HG02981 (cell line): ENCODE data around the gene SH3BP1.
A peak's percentile ranks its signal among the peaks of the same experiment; 100 is the strongest.

Source experiments
- ATAC-seq: cut with Tn5 transposase; IDR thresholded peaks from one replicate; pipeline ENCODE4 v1.9.1; 2021; ENCODE audit warnings: mild to moderate bottlenecking, moderate library complexity; ENCODE audit not compliant: unreplicated experiment

SH3BP1 gene

DNA sequence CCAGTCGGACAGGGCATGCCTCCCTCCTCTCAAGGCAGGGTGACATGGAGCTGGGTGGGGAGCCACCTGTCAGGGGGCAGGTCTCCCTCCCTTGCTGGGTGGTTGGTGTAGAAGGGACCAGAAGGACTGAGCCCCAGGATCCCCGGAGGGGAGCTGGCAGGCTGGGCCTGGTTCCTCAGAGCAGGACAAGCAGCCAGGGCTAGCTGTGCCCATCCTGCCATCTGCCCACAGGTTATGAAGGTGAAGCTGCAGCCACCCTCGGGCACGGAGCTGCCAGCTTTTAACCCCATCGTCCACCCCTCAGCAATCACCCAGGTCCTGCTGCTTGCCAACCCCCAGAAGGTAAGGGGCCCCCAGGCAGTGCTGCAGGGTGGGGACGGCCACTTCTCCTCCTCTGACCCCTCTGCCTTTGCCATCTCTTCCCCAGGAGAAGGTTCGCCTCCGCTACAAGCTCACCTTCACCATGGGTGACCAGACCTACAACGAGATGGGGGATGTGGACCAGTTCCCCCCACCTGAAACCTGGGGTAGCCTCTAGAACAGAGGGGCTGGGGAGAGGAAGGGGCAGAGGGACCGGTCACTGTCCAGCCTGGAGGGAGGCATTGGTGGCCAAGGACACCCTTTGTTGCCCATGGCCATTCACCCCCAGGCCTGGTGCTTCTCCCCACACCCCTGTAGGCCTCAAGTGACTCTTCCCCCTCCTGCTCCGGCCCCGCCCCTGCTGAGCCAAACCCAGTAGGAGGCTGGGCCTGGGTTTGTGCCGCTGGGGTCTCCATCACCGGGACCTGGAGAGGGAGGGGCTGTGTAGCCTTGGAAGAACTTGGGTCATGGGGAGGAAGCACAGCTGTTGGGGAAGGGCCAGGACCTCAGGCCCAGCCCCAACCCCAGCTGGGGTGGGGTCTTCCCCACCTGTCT lies 7.0 kb upstream of the SH3BP1 start:
- peak; percentile 8 for ATAC-seq

DNA sequence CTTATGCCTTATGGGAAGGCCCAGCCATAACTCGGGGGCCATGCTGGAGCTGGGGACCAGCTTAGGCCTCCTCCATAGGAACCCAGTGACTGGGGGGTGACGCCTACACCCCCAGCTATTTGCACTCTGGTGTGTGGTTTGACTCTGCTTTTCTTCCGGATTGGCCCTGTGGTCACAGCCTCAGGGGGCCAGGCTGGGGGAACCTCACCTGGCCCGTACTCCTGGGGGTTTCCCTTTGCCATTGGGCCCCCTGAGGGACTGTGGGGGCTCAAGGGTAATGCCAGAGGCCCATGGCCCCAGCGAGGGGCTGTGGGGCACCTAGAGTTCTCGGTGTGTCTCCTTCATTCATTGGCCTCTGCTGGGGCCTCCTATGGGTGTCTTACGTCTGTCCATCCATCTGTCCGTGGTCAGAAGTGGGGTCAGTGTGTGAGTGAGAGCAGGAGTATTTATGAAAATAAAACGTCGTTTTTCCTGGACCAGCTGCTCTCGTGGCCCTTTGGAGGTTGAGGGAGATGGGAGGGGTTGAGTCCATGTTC lies 6.3 kb upstream of the SH3BP1 start:
- ATAC-seq: peak; percentile 48

DNA sequence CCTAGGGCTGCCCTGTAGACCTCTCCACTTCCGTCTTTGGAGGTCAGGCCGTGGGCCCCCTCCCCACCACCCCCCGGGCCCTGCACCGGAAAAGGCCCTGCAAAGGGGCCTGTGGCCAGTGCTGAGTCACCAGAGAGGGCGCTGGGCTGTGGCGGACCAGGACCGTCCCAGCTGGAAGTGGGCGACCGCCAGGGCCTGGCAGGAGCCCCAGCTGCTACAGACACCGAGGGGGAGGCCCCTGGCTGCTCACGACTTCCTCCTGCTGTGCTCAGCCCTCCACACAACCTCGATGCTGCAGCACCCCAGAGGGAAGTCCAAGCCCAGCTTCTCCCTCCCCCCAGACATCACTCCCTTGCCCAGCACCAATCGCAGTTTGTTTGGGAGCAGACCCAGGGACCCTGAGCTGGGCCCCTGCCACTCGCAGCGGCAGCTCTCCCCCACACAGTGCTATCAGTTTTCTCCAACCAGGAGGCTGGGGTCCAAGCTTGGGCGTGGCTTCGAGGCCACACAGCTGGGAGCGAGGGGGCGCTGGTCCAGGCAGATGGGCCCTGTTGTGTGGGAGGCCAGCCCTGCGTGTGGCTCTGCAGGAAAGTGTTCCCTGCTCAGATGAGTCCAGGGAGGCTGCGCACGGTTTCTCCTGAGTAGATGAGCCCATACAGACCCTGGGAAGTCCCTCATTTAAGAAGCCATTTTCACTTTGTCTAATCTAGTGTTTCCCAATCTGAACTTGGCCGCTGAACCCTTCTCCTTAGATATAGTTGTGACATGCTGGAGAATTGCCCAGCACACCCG lies 5.6 kb upstream of the SH3BP1 start:
- ATAC-seq: peak; percentile 50

DNA sequence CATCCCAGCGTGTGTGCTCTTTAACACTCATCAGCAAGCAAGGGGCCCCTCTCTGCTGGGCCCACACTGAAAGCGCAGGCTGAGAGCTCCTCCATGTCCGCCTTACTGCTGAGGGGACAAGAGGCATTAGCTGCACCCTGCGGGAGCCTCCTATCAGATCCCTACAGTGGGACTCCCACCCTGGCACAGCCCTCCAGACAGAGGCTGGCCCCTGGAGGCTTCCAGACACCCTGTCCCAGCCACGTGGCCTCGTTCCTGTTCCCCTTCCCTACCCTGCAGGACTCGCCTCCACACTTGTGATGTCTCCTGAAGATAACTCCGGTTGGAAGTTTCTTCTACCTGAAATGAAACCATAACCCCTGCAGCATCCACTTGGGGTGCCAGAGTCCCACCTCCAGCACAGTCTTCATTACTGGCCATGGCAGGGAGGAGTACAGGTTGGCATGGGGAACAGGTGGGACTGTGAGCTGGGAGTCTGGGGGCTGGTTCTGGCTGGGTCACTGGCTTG lies 5.0 kb upstream of the SH3BP1 start:
- no peak for ATAC-seq

DNA sequence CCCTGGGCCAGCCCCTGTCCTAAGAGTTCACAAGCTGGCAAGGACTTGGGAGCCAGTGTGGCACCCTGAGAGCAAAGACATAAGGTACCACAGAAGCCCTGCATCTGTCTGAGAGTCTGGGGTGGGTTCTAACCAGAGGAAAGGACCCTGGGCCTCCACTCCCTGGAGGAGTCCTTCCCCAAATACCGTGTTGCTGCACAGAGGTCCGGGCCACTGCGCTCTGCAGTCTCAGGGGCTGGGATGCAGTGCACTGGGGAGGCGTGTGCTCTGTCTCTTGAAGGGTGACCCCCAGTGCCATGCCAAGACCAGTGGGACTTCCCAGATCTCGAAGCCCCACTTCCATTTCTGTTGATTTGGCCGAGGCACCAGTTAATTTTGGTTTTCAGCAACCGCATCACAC lies 4.3 kb upstream of the SH3BP1 start:
- ATAC-seq: no peak

GRCh38 chr22:37636186-37636948 lies 3.1 kb upstream of the SH3BP1 start:
- no peak for ATAC-seq

DNA sequence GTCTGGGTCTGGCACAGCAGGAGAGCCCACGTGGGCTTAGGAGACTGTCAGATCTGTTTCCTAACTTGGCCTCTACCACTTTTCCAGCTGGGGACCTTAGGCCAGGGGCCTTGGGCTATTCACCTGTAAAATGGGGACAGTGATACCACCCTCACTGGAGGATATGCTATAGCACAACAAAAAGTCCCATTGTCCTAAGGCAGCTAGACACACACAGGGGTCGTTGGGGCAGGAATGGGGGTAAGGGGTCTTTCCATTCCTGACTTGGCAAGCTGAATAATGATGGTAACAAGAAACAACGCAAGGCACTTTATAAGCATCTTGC lies 2.6 kb upstream of the SH3BP1 start:
- no peak for ATAC-seq

GRCh38 chr22:37638391-37639069 lies 939 bp upstream of the SH3BP1 start:
- no peak for ATAC-seq

- ATAC-seq: no peak
These were observed 512 bp downstream of the SH3BP1 start for GRCh38 chr22:37639771-37640590.

GRCh38 chr22:37640591-37641560 lies 1.4 kb downstream of the SH3BP1 start:
- ATAC-seq: no peak

- no peak for ATAC-seq
These were observed 2.1 kb downstream of the SH3BP1 start for GRCh38 chr22:37641561-37641949.

- ATAC-seq: no peak
These were observed 3.9 kb downstream of the SH3BP1 start for GRCh38 chr22:37643225-37643847.

DNA sequence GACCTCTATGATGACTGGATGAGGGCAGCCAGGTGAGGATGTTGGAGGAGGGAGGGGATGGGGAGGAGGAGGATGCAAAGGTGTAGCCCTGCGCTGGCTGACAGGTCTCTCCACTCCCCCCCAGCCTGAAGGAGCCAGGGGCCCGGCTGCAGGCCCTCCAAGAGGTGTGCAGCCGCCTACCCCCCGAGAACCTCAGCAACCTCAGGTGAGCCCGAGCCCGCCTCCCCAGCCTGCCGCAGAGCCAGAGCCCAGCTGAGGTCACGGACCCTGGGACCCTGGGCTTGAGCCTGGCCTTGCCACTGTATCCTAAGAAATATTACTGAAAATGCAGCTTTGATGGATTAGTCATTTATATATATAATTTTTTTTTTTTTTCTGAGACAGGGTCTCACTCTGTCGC lies 7.8 kb downstream of the SH3BP1 start:
- ATAC-seq: no peak

DNA sequence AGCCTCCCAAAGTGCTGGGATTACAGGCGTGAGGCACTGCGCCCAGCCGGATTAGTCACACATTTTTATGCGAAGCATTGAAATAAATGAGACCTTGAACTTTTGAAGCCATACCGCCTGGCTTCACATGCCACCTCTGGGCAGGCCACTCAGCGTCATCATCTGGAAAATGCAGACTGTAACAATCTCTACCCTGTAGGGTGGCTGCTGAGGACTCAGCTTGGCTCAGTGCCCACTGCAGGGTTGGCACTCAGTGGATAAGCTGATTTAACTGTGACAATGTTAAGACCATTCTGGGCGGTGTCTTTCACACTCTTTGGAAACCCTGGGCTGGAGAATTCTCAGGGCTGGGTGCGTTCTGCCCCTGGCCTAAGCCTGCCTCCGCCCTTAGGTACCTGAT lies 8.5 kb downstream of the SH3BP1 start:
- no peak for ATAC-seq

- ATAC-seq: no peak
These were observed 11.1 kb downstream of the SH3BP1 start for GRCh38 chr22:37650463-37651136.

- ATAC-seq: no peak
These were observed 15.2 kb downstream of the SH3BP1 start for GRCh38 chr22:37654563-37655251.

DNA sequence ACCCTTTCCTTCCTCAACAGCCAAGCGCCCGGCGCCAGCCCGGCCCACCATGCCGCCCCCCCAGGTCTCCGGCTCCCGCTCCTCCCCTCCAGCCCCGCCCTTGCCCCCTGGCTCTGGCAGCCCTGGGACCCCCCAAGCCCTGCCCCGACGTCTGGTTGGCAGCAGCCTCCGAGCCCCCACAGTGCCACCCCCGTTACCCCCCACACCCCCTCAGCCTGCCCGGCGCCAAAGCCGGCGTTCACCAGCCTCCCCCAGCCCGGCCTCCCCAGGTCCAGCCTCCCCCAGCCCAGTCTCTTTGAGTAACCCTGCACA lies 15.7 kb downstream of the SH3BP1 start:
- no peak for ATAC-seq
